WTC11 (cell line): Measurements from ENCODE around the gene CACNA2D3. TPM values are rescaled to one million over a fixed set of nuclear protein-coding genes. Genes with fewer than 3 reads are reported as not detected.

ENCODE experiments used
- ATAC-seq: fragments of 200-7000 bp; cut with Tn5 transposase; 2 replicates; pipeline ENCODE4 v1.10.0; 2021; ENCODE audit warnings: mild to moderate bottlenecking, moderate library complexity
- CTCF ChIA-PET: fragments of 300-600 bp; sonication (Branson Sonifier 250); formaldehyde crosslinking; loops from one replicate; lab custom pipeline; 2021; ENCODE audit warnings: antibody characterized with exemption; lab: Charles Lee
- POLR2A ChIA-PET: fragments of 350-600 bp; sonication (Branson Sonifier 250); formaldehyde crosslinking; loops from one replicate; lab custom pipeline; 2021; ENCODE audit warnings: antibody characterized with exemption; lab: Charles Lee
- DNase-seq: peaks from one replicate; pipeline ENCODE4 v3.0.0; 2021; ENCODE audit warnings: low spot score
- H3K27ac Mint-ChIP-seq: 2 replicates; pipeline ENCODE4 v1.8.0; 2021; ENCODE audit warnings: mixed read lengths
- H3K27me3 Mint-ChIP-seq: 2 replicates; pipeline ENCODE4 v1.8.0; 2021; ENCODE audit warnings: low read depth, mild to moderate bottlenecking, moderate library complexity, mixed read lengths
- H3K36me3 Mint-ChIP-seq: 2 replicates; pipeline ENCODE4 v1.8.0; 2021; ENCODE audit warnings: mixed read lengths
- H3K4me1 Mint-ChIP-seq: 2 replicates; pipeline ENCODE4 v1.8.0; 2022; ENCODE audit warnings: mixed read lengths
- H3K4me3 Mint-ChIP-seq: 2 replicates; pipeline ENCODE4 v1.8.0; 2021; ENCODE audit warnings: mild to moderate bottlenecking, moderate library complexity, mixed read lengths
- H3K9me3 Mint-ChIP-seq: 2 replicates; pipeline ENCODE4 v1.8.0; 2021; ENCODE audit warnings: mixed read lengths
- HMGA2 ChIP-seq: fragments of 250-450 bp; sonication (Bioruptor Pico); IDR thresholded peaks from 2 replicates; pipeline ENCODE4 v1.4.0; 2021; ENCODE audit warnings: mild to moderate bottlenecking, moderate library complexity
- IRF2 ChIP-seq: sonication (generic); formaldehyde crosslinking; IDR thresholded peaks from 2 replicates; pipeline ENCODE4 v1.8.0; 2022; ENCODE audit warnings: low read depth, missing genetic modification reagents, borderline replicate concordance
- JUN ChIP-seq: sonication (generic); formaldehyde crosslinking; IDR thresholded peaks from 2 replicates; pipeline ENCODE4 v1.8.0; 2023; ENCODE audit warnings: mild to moderate bottlenecking, missing genetic modification reagents
- MXD4 ChIP-seq: fragments of 250-450 bp; sonication (Bioruptor Pico); IDR thresholded peaks from 2 replicates; pipeline ENCODE4 v1.8.0; 2021; ENCODE audit warnings: mild to moderate bottlenecking, moderate library complexity, borderline replicate concordance
- NFATC4 ChIP-seq: fragments of 250-450 bp; sonication (Bioruptor Pico); IDR thresholded peaks from 2 replicates; pipeline ENCODE4 v1.9.0; 2021; ENCODE audit warnings: mild to moderate bottlenecking
- NFYB ChIP-seq: sonication (generic); formaldehyde crosslinking; conservative IDR thresholded peaks from 2 replicates; pipeline ENCODE4 v1.8.0; 2022; ENCODE audit warnings: low read depth, missing genetic modification reagents
- SMAD4 ChIP-seq: sonication (generic); formaldehyde crosslinking; IDR thresholded peaks from 2 replicates; pipeline ENCODE4 v1.8.0; 2022; ENCODE audit warnings: mild to moderate bottlenecking, missing genetic modification reagents
- SP1 ChIP-seq: sonication (generic); formaldehyde crosslinking; conservative IDR thresholded peaks from 2 replicates; pipeline ENCODE4 v1.8.1; 2022; ENCODE audit warnings: missing genetic modification reagents
- ZNF138 ChIP-seq: sonication (generic); formaldehyde crosslinking; conservative IDR thresholded peaks from 2 replicates; pipeline ENCODE4 v1.8.1; 2022; ENCODE audit warnings: mild to moderate bottlenecking, moderate library complexity, missing genetic modification reagents
- ZNF396 ChIP-seq: fragments of 250-450 bp; sonication (Bioruptor Pico); IDR thresholded peaks from 2 replicates; pipeline ENCODE4 v1.8.0; 2021; ENCODE audit warnings: mild to moderate bottlenecking, moderate library complexity, borderline replicate concordance
- ZNF423 ChIP-seq: fragments of 250-450 bp; sonication (Bioruptor Pico); IDR thresholded peaks from 2 replicates; pipeline ENCODE4 v2.1.2; 2022; ENCODE audit warnings: mild to moderate bottlenecking, moderate library complexity
- total RNA-seq: library from RNA; stranded (reverse); gene quantifications from 3 replicates; pipeline ENCODE4 v1.2.3, GENCODE V29; 2021
- TF ChIP-seq, protein P1 (sequence below): sonication (generic); formaldehyde crosslinking; conservative IDR thresholded peaks from 2 replicates; pipeline ENCODE4 v1.8.1; 2023; ENCODE audit warnings: mild to moderate bottlenecking, low read depth, missing genetic modification reagents, moderate library complexity
- TF ChIP-seq, protein P2 (sequence below): sonication (generic); formaldehyde crosslinking; IDR thresholded peaks from 2 replicates; pipeline ENCODE4 v1.8.1; 2023; ENCODE audit warnings: mild to moderate bottlenecking, missing genetic modification reagents, moderate library complexity
- TF ChIP-seq, protein P3 (sequence below): fragments of 250-450 bp; sonication (Bioruptor Pico); IDR thresholded peaks from 2 replicates; pipeline ENCODE4 v1.9.0; 2021; ENCODE audit warnings: mild to moderate bottlenecking
- TF ChIP-seq, protein P4 (sequence below): sonication (generic); formaldehyde crosslinking; IDR thresholded peaks from 2 replicates; pipeline ENCODE4 v1.8.1; 2022; ENCODE audit warnings: mild to moderate bottlenecking, missing genetic modification reagents, moderate library complexity, borderline replicate concordance
- TF ChIP-seq, protein P5 (sequence below): sonication (generic); formaldehyde crosslinking; IDR thresholded peaks from 2 replicates; pipeline ENCODE4 v1.8.0; 2022; ENCODE audit warnings: mild to moderate bottlenecking, missing genetic modification reagents
- TF ChIP-seq, protein P6 (sequence below): sonication (generic); formaldehyde crosslinking; IDR thresholded peaks from 2 replicates; pipeline ENCODE4 v1.8.0; 2022; ENCODE audit warnings: mild to moderate bottlenecking, missing genetic modification reagents
- TF ChIP-seq, protein P7 (sequence below): sonication (generic); formaldehyde crosslinking; IDR thresholded peaks from 2 replicates; pipeline ENCODE4 v1.8.1; 2022; ENCODE audit warnings: low read depth, mild to moderate bottlenecking, moderate library complexity, missing genetic modification reagents, borderline replicate concordance
- TF ChIP-seq, protein P8 (sequence below): sonication (generic); formaldehyde crosslinking; IDR thresholded peaks from 2 replicates; pipeline ENCODE4 v1.8.1; 2023; ENCODE audit warnings: mild to moderate bottlenecking, moderate library complexity, missing genetic modification reagents

Gene CACNA2D3
- total RNA-seq, 1 experiment from 2014 or later: 5.0 TPM

DNA sequence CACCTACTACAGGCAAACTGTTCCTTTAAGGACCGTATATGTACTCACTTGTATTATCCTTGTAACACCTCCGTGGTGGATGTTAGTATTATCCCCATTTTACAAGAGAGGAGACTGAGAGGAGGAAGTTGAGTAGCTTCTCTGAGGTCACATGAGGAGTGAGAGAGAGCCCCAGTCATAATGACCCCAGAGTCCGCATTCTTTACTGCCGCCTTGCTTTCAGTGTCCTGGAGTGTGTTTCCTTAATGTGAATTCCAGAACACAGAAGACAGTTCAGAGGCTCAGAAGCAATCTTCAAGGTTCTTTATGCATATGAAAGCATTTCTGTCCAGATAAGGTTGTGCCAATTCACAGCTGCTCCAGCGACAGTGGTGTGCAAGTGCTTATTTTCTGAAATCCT is 199.2 kb downstream of the CACNA2D3 start (continued):
- TF ChIP-seq, protein P1, sequence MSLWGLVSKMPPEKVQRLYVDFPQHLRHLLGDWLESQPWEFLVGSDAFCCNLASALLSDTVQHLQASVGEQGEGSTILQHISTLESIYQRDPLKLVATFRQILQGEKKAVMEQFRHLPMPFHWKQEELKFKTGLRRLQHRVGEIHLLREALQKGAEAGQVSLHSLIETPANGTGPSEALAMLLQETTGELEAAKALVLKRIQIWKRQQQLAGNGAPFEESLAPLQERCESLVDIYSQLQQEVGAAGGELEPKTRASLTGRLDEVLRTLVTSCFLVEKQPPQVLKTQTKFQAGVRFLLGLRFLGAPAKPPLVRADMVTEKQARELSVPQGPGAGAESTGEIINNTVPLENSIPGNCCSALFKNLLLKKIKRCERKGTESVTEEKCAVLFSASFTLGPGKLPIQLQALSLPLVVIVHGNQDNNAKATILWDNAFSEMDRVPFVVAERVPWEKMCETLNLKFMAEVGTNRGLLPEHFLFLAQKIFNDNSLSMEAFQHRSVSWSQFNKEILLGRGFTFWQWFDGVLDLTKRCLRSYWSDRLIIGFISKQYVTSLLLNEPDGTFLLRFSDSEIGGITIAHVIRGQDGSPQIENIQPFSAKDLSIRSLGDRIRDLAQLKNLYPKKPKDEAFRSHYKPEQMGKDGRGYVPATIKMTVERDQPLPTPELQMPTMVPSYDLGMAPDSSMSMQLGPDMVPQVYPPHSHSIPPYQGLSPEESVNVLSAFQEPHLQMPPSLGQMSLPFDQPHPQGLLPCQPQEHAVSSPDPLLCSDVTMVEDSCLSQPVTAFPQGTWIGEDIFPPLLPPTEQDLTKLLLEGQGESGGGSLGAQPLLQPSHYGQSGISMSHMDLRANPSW (CRISPR knock-in tag): no peak

DNA sequence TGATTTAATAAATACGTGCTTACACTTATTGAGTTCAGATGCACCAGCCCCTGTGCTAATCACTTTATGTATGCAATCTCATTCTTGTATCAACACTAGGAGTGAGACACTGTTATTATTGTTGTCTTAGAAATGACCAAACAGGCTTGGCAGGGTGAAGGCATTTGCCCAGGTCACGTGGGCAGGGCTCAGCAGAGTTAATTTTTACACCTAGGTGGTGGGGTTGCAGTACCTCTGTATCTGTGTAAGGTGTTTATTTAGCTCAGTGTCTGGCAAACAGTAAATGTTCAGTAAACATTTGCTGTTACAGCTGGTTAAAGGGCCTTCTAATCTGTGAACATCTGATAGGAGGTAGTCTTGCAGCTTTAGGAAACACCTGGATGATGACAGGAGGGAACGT is 200.0 kb downstream of the CACNA2D3 start:
- no peaks in the 10 kb centered on the region for H3K36me3 Mint-ChIP-seq
- peaks cover 17% of the 10 kb centered on the region for H3K4me1 Mint-ChIP-seq
- CTCF ChIA-PET: no interaction called here
- POLR2A ChIA-PET: no interaction called here
- no peak overlapping the region for H3K27ac Mint-ChIP-seq
- H3K27me3 Mint-ChIP-seq: no peaks in the 10 kb centered on the region
- ATAC-seq (no peak), DNase-seq (no peak)
- H3K4me3 Mint-ChIP-seq: no peak overlapping the region
- H3K9me3 Mint-ChIP-seq: no peaks in the 10 kb centered on the region
- TF ChIP-seq, protein P2, sequence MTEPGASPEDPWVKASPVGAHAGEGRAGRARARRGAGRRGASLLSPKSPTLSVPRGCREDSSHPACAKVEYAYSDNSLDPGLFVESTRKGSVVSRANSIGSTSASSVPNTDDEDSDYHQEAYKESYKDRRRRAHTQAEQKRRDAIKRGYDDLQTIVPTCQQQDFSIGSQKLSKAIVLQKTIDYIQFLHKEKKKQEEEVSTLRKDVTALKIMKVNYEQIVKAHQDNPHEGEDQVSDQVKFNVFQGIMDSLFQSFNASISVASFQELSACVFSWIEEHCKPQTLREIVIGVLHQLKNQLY (CRISPR knock-in tag): no peak
- no peak for TF ChIP-seq NFATC4 (CRISPR knock-in tag)
- TF ChIP-seq, protein P3, sequence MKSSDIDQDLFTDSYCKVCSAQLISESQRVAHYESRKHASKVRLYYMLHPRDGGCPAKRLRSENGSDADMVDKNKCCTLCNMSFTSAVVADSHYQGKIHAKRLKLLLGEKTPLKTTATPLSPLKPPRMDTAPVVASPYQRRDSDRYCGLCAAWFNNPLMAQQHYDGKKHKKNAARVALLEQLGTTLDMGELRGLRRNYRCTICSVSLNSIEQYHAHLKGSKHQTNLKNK (CRISPR knock-in tag): no peak

DNA sequence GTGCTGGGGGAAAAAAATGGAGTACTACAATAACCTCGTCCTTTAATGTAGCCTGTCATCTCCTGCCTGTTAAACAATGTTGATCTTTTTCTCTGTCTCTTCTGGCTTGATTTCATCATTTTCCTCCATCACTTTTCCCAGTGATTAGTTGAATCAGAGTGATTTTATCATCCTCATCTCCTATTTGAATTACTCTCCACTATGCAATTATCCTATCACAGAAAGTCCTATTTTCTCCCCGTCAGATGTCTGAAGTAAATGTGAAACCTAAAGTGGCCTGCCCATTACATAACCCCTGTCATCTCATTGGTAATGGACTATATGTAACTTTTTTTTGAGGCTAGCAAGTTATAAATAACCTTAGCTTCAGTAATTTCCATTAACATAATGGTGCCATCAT is 201.8 kb downstream of the CACNA2D3 start:
- H3K4me3 Mint-ChIP-seq: no peak overlapping the region
- ChIA-PET CTCF (no interaction called here), POLR2A (no interaction called here)
- ATAC-seq (no peak), DNase-seq (no peak)
- H3K4me1 Mint-ChIP-seq: peaks cover 17% of the 10 kb centered on the region
- H3K27ac Mint-ChIP-seq: no peak overlapping the region
- H3K9me3 Mint-ChIP-seq: no peaks in the 10 kb centered on the region
- no peaks in the 10 kb centered on the region for H3K36me3 Mint-ChIP-seq
- no peaks in the 10 kb centered on the region for H3K27me3 Mint-ChIP-seq
- TF ChIP-seq, protein P4, sequence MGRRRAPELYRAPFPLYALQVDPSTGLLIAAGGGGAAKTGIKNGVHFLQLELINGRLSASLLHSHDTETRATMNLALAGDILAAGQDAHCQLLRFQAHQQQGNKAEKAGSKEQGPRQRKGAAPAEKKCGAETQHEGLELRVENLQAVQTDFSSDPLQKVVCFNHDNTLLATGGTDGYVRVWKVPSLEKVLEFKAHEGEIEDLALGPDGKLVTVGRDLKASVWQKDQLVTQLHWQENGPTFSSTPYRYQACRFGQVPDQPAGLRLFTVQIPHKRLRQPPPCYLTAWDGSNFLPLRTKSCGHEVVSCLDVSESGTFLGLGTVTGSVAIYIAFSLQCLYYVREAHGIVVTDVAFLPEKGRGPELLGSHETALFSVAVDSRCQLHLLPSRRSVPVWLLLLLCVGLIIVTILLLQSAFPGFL: no peak
- TF ChIP-seq ZNF423: no peak
- TF ChIP-seq, protein P5, sequence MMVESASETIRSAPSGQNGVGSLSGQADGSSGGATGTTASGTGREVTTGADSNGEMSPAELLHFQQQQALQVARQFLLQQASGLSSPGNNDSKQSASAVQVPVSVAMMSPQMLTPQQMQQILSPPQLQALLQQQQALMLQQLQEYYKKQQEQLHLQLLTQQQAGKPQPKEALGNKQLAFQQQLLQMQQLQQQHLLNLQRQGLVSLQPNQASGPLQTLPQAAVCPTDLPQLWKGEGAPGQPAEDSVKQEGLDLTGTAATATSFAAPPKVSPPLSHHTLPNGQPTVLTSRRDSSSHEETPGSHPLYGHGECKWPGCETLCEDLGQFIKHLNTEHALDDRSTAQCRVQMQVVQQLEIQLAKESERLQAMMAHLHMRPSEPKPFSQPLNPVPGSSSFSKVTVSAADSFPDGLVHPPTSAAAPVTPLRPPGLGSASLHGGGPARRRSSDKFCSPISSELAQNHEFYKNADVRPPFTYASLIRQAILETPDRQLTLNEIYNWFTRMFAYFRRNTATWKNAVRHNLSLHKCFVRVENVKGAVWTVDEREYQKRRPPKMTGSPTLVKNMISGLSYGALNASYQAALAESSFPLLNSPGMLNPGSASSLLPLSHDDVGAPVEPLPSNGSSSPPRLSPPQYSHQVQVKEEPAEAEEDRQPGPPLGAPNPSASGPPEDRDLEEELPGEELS: no peak
- TF ChIP-seq, protein P1 (CRISPR knock-in tag): no peak
- no peak for TF ChIP-seq ZNF396 (CRISPR knock-in tag)
- TF ChIP-seq SP1 (CRISPR knock-in tag): no peak
- TF ChIP-seq, protein P6, sequence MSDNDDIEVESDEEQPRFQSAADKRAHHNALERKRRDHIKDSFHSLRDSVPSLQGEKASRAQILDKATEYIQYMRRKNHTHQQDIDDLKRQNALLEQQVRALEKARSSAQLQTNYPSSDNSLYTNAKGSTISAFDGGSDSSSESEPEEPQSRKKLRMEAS (CRISPR knock-in tag): no peak
- no peak for TF ChIP-seq HMGA2 (CRISPR knock-in tag)
- TF ChIP-seq, protein P3 (CRISPR knock-in tag): no peak
- TF ChIP-seq, protein P7, sequence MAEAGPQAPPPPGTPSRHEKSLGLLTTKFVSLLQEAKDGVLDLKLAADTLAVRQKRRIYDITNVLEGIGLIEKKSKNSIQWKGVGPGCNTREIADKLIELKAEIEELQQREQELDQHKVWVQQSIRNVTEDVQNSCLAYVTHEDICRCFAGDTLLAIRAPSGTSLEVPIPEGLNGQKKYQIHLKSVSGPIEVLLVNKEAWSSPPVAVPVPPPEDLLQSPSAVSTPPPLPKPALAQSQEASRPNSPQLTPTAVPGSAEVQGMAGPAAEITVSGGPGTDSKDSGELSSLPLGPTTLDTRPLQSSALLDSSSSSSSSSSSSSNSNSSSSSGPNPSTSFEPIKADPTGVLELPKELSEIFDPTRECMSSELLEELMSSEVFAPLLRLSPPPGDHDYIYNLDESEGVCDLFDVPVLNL (CRISPR knock-in tag): no peak
- no peak for TF ChIP-seq JUN (CRISPR knock-in tag)
- no peak for TF ChIP-seq ZNF138 (CRISPR knock-in tag)
- TF ChIP-seq MXD4 (CRISPR knock-in tag): no peak
- TF ChIP-seq NFYB (CRISPR knock-in tag): no peak
- TF ChIP-seq SMAD4 (CRISPR knock-in tag): no peak
- TF ChIP-seq, protein P8, sequence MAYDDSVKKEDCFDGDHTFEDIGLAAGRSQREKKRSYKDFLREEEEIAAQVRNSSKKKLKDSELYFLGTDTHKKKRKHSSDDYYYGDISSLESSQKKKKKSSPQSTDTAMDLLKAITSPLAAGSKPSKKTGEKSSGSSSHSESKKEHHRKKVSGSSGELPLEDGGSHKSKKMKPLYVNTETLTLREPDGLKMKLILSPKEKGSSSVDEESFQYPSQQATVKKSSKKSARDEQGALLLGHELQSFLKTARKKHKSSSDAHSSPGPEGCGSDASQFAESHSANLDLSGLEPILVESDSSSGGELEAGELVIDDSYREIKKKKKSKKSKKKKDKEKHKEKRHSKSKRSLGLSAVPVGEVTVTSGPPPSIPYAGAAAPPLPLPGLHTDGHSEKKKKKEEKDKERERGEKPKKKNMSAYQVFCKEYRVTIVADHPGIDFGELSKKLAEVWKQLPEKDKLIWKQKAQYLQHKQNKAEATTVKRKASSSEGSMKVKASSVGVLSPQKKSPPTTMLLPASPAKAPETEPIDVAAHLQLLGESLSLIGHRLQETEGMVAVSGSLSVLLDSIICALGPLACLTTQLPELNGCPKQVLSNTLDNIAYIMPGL (CRISPR knock-in tag): no peak
- no peak for TF ChIP-seq IRF2
- TF ChIP-seq, all 79 proteins: peak for 0
